Hair follicular keratinocyte (primary cell): ENCODE results near the gene ZNF479. TPM values are rescaled to one million over a fixed set of nuclear protein-coding genes. Genes with fewer than 3 reads are reported as not detected.

Experiments
- total RNA-seq: library from RNA; depleted of rRNA; stranded (reverse); fragments of >200 nt; gene quantifications from 2 replicates; pipeline ENCODE4 v1.2.3, GENCODE V29; 2015

The ZNF479 gene
- not detected in 2 replicates for total RNA-seq

DNA sequence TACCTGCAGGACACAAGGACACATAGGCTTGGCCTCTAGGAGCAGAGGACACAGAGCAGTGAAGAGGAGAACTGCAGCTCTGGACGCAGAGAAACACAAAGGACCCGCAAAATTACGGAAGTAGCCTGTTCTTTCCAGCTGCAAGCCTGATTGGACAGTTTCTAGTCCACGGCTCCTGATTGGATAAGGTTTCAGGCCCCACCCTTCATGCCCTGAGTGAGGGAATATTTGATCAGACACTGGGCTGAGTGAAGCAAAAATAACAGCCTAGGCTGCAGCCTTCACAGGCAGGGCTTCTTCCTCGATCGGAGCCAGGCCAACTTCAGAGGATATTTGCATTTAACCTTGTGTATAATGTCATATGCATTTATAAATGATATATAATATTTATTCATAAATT lies at the start of gene ZNF479:
Gene ZNF479 (minus strand): TSS at position 101 of the 400 bp plus-strand sequence. CDS start 112 bp downstream, outside the sequence.

